IPS-20b (cell line): ENCODE results near the gene CFLAR.
A peak's percentile ranks its signal among the peaks of the same experiment; 100 is the strongest.

Experiments
- H3K27ac ChIP-seq: one replicate; pipeline ENCODE4 v1.5.1; 2013; ENCODE audit warnings: low read length
- H3K27me3 ChIP-seq: 2 replicates; pipeline ENCODE4 v1.6.1; 2013; ENCODE audit warnings: mild to moderate bottlenecking, low read length, inconsistent platforms; ENCODE audit not compliant: insufficient read depth
- H3K36me3 ChIP-seq: 2 replicates; pipeline ENCODE4 v1.6.1; 2013; ENCODE audit warnings: low read depth, mild to moderate bottlenecking, inconsistent platforms, low read length, moderate library complexity; ENCODE audit not compliant: insufficient read depth
- H3K4me1 ChIP-seq: 2 replicates; pipeline ENCODE4 v1.6.1; 2013; ENCODE audit warnings: mild to moderate bottlenecking, control low read depth, inconsistent platforms, low read length, moderate library complexity; ENCODE audit not compliant: insufficient read depth
- H3K4me3 ChIP-seq: 2 replicates; pipeline ENCODE4 v1.5.1; 2013; ENCODE audit warnings: mild to moderate bottlenecking, low read length, inconsistent platforms
- H3K9ac ChIP-seq: 2 replicates; pipeline ENCODE4 v1.6.1; 2013; ENCODE audit warnings: low read depth, mild to moderate bottlenecking, inconsistent platforms, low read length, moderate library complexity
- H3K9me3 ChIP-seq: 2 replicates; pipeline ENCODE4 v1.6.1; 2013; ENCODE audit warnings: mild to moderate bottlenecking, low read depth, low read length, inconsistent platforms; ENCODE audit not compliant: insufficient read depth

Gene CFLAR

GRCh38 chr2:201208563-201209252 is 92.7 kb downstream of the CFLAR start:
- Histone ChIP-seq H3K36me3 (no peaks in the 10 kb centered on the region), H3K9ac (no peak overlapping the region), H3K27me3 (no peaks in the 10 kb centered on the region), H3K4me1 (no peaks in the 10 kb centered on the region), H3K27ac (no peak overlapping the region), H3K4me3 (no peak overlapping the region), H3K9me3 (no peaks in the 10 kb centered on the region)

GRCh38 chr2:201215963-201216362 is 100.0 kb downstream of the CFLAR start:
- H3K36me3 ChIP-seq, result 0 out of 2 replicates have a peak, but pooled peaks cover 3% of the 10 kb centered on the region
- no peak overlapping the region for H3K4me3 ChIP-seq
- no peaks in the 10 kb centered on the region for H3K27me3 ChIP-seq
- no peak overlapping the region for H3K9ac ChIP-seq
- peaks cover 17% of the 10 kb centered on the region for H3K4me1 ChIP-seq
- H3K9me3 ChIP-seq, result no peaks in the 10 kb centered on the region
- H3K27ac ChIP-seq, result no peak overlapping the region

- no peak overlapping the region for H3K4me3 ChIP-seq
- H3K36me3 ChIP-seq, result 0 out of 2 replicates have a peak, but pooled peaks cover 3% of the 10 kb centered on the region
- peaks cover 23% of the 10 kb centered on the region for H3K4me1 ChIP-seq
- H3K9ac ChIP-seq, result no peak overlapping the region
- no peaks in the 10 kb centered on the region for H3K9me3 ChIP-seq
- H3K27ac ChIP-seq, result no peak overlapping the region
- H3K27me3 ChIP-seq, result no peaks in the 10 kb centered on the region
These were observed 101.0 kb downstream of the CFLAR start for GRCh38 chr2:201216918-201217317.

GRCh38 chr2:201218780-201219179 is 102.8 kb downstream of the CFLAR start:
- Histone ChIP-seq H3K9ac (no peak overlapping the region), H3K27ac (no peak overlapping the region)

GRCh38 chr2:201219328-201220096 is 103.5 kb downstream of the CFLAR start:
- Histone ChIP-seq H3K9me3 (no peaks in the 10 kb centered on the region), H3K27ac (no peak overlapping the region), H3K4me1 (peaks cover 23% of the 10 kb centered on the region), H3K27me3 (no peaks in the 10 kb centered on the region), H3K36me3 (0 out of 2 replicates have a peak, but pooled peaks cover 3% of the 10 kb centered on the region), H3K9ac (peak overlapping the region; percentile 32; the same call in 1 of the 2 replicates), H3K4me3 (peak overlapping the region; percentile 45)

More at GRCh38 chr2:201218780-201219179, 102.8 kb downstream of the CFLAR start:
- H3K4me1 ChIP-seq, result peaks cover 23% of the 10 kb centered on the region
- 0 out of 2 replicates have a peak, but pooled peaks cover 3% of the 10 kb centered on the region for H3K36me3 ChIP-seq
- no peak overlapping the region for H3K4me3 ChIP-seq
- no peaks in the 10 kb centered on the region for H3K9me3 ChIP-seq
- H3K27me3 ChIP-seq, result no peaks in the 10 kb centered on the region

GRCh38 chr2:201220102-201220570 is 104.2 kb downstream of the CFLAR start:
- H3K27me3 ChIP-seq, result no peaks in the 10 kb centered on the region
- H3K27ac ChIP-seq, result no peak overlapping the region
- no peaks in the 10 kb centered on the region for H3K9me3 ChIP-seq
- peak overlapping the region; percentile 32; the same call in 1 of the 2 replicates for H3K9ac ChIP-seq
- H3K36me3 ChIP-seq, result 0 out of 2 replicates have a peak, but pooled peaks cover 3% of the 10 kb centered on the region
- peak overlapping the region; percentile 45 for H3K4me3 ChIP-seq
- H3K4me1 ChIP-seq, result peaks cover 23% of the 10 kb centered on the region

- Histone ChIP-seq H3K4me3 (no peak overlapping the region), H3K27ac (no peak overlapping the region), H3K27me3 (no peaks in the 10 kb centered on the region), H3K36me3 (no peaks in the 10 kb centered on the region), H3K9me3 (no peaks in the 10 kb centered on the region), H3K4me1 (peaks cover 23% of the 10 kb centered on the region), H3K9ac (no peak overlapping the region)
These were observed 107.4 kb downstream of the CFLAR start for GRCh38 chr2:201223089-201224073.
